SU-DHL-6 (cell line): Measurements from ENCODE around the gene NME7.

Experiments
- CTCF ChIP-seq: fragments of 200-600 bp; sonication (generic); IDR thresholded peaks from one replicate; pipeline ENCODE4 v1.5.1; 2017; ENCODE audit warnings: antibody characterized with exemption, mild to moderate bottlenecking, low read length, moderate library complexity; ENCODE audit not compliant: insufficient read depth, poor library complexity, severe bottlenecking
- EZH2phosphoT487 ChIP-seq: fragments of 200-600 bp; sonication (generic), shearing (Covaris generic); conservative IDR thresholded peaks from 2 replicates; pipeline ENCODE4 v1.6.1; 2018; ENCODE audit warnings: mild to moderate bottlenecking, antibody characterized with exemption, low read length, moderate library complexity, mixed read lengths

GRCh38 chr1:169143346-169143745 lies 224.3 kb downstream of the NME7 start:
- TF ChIP-seq CTCF = no peak
- TF ChIP-seq EZH2phosphoT487 = no peak
